ENCODE data around the gene ERCC4. TPM values are rescaled to one million over a fixed set of nuclear protein-coding genes. Genes with fewer than 3 reads are reported as not detected.

ERCC4 gene
- total RNA-seq, 1 experiment from 2014 or later, result 16.0 TPM

- no peak for DNase-seq (ENCODE audit: extremely low read depth, low read depth)
Measured at GRCh38 chr16:13944816-13945215, 24.9 kb downstream of the ERCC4 start.

GRCh38 chr16:13945744-13946485, 26.0 kb downstream of the ERCC4 start:
- DNase-seq (ENCODE audit: extremely low read depth, low read depth), result no peak

GRCh38 chr16:13948086-13948485, 28.1 kb downstream of the ERCC4 start:
- DNase-seq (ENCODE audit: extremely low read depth, low read depth), result no peak

- DNase-seq (ENCODE audit: extremely low read depth, low read depth), result no peak
Measured at GRCh38 chr16:13950821-13951547, 31.0 kb downstream of the ERCC4 start.

- DNase-seq (ENCODE audit: extremely low read depth, low read depth), result no peak
Measured at GRCh38 chr16:13951611-13952010, 31.7 kb downstream of the ERCC4 start.

GRCh38 chr16:13953501-13953900, 33.5 kb downstream of the ERCC4 start:
- no peak for DNase-seq (ENCODE audit: extremely low read depth, low read depth)

- no peak for DNase-seq (ENCODE audit: extremely low read depth, low read depth)
Measured at GRCh38 chr16:13956635-13957196, 36.8 kb downstream of the ERCC4 start.

GRCh38 chr16:13957197-13958078, 37.5 kb downstream of the ERCC4 start:
- DNase-seq (ENCODE audit: extremely low read depth, low read depth), result peak; percentile 86

- no peak for DNase-seq (ENCODE audit: extremely low read depth, low read depth)
Measured at GRCh38 chr16:13958474-13958873, 38.5 kb downstream of the ERCC4 start.

- DNase-seq (ENCODE audit: extremely low read depth, low read depth), result no peak
Measured at GRCh38 chr16:13959626-13960025, 39.7 kb downstream of the ERCC4 start.

GRCh38 chr16:13961099-13961811, 41.3 kb downstream of the ERCC4 start:
- DNase-seq (ENCODE audit: extremely low read depth, low read depth), result no peak

GRCh38 chr16:13962232-13962631, 42.3 kb downstream of the ERCC4 start:
- no peak for DNase-seq (ENCODE audit: extremely low read depth, low read depth)

- no peak for DNase-seq (ENCODE audit: extremely low read depth, low read depth)
Measured at GRCh38 chr16:13968835-13969234, 48.9 kb downstream of the ERCC4 start.

- no peak for DNase-seq (ENCODE audit: extremely low read depth, low read depth)
Measured at GRCh38 chr16:13969711-13970110, 49.8 kb downstream of the ERCC4 start.

GRCh38 chr16:13970708-13971422, 50.9 kb downstream of the ERCC4 start:
- DNase-seq (ENCODE audit: extremely low read depth, low read depth), result no peak

GRCh38 chr16:13973321-13974023, 53.5 kb downstream of the ERCC4 start:
- DNase-seq (ENCODE audit: extremely low read depth, low read depth), result no peak

- no peak for DNase-seq (ENCODE audit: extremely low read depth, low read depth)
Measured at GRCh38 chr16:13977177-13977576, 57.2 kb downstream of the ERCC4 start.

- no peak for DNase-seq (ENCODE audit: extremely low read depth, low read depth)
Measured at GRCh38 chr16:13982451-13982850, 62.5 kb downstream of the ERCC4 start.

GRCh38 chr16:13983625-13984024, 63.7 kb downstream of the ERCC4 start:
- no peak for DNase-seq (ENCODE audit: extremely low read depth, low read depth)

All from NCI-H460 (cell line).